Central memory CD8-positive, alpha-beta T cell (primary cell): ENCODE data around the gene SLC9A1.

Experiments
- ATAC-seq: fragments of 150-1000 bp; cut with Tn5 transposase; replicated peaks from 2 replicates; pipeline ENCODE4 v1.10.0; 2022; ENCODE audit warnings: mild to moderate bottlenecking, moderate FRiP score, moderate number of reproducible peaks; ENCODE audit not compliant: poor library complexity, severe bottlenecking; ENCODE audit errors: extremely low read depth
- DNase-seq, 2 donors: peaks; one replicate each; pipeline ENCODE4 v3.0.0; 2021; ENCODE audit warnings: low spot score in 2 of 2
- H3K27ac Mint-ChIP-seq: one replicate; pipeline ENCODE4 v1.8.0; 2022; ENCODE audit warnings: low read depth, mild to moderate bottlenecking, moderate library complexity, mixed read lengths
- H3K27me3 Mint-ChIP-seq: one replicate; pipeline ENCODE4 v1.8.0; 2022; ENCODE audit warnings: mixed read lengths
- H3K36me3 Mint-ChIP-seq: one replicate; pipeline ENCODE4 v1.8.0; 2022; ENCODE audit warnings: mild to moderate bottlenecking, moderate library complexity, mixed read lengths; ENCODE audit not compliant: insufficient read depth
- H3K4me1 Mint-ChIP-seq: one replicate; pipeline ENCODE4 v1.8.0; 2022; ENCODE audit warnings: mixed read lengths
- H3K4me3 Mint-ChIP-seq: one replicate; pipeline ENCODE4 v1.8.0; 2022; ENCODE audit warnings: mild to moderate bottlenecking, moderate library complexity, mixed read lengths
- H3K9me3 Mint-ChIP-seq: one replicate; pipeline ENCODE4 v1.8.0; 2022; ENCODE audit warnings: mixed read lengths

SLC9A1 gene

DNA sequence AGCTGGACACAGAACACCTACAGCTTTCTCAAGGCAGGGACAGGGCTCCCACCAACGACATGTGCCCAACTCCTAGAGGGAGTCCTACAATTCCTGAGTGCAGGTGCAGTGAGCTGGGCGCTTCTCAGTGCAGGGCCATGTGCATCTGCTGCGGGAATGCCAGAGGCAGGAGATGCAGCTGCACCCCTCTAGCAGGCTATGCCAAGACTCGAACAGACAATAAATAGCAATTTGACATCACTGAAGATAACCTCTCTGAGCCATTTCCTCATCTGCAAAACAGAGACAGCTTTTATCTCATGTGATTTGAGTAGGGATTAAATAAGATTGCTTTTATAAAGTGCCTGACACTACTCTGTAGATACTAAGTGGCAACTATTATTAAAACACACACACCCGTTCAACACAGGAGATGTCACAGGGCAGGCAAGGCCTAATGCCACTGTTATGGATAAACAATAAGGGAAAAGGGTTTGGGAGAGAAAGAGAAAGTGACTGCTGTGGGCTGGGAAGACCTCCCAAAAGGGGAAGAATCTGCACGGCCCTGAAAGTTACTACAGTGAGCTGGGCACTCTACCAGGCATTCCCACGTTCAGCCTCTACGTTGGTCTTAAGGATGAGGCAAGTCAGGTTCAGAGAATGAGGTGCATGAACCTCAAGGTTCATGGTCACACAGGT, 5.7 kb downstream of the SLC9A1 start:
- no peak overlapping the region for H3K4me3 Mint-ChIP-seq
- peaks cover 59% of the 10 kb centered on the region for H3K4me1 Mint-ChIP-seq
- H3K36me3 Mint-ChIP-seq, result peaks cover 13% of the 10 kb centered on the region
- H3K27ac Mint-ChIP-seq, result no peak overlapping the region
- DNase-seq, result no peak
- ATAC-seq, result no peak
- no peaks in the 10 kb centered on the region for H3K9me3 Mint-ChIP-seq
- no peaks in the 10 kb centered on the region for H3K27me3 Mint-ChIP-seq

- ATAC-seq (no peak), DNase-seq (no peak)
- Mint-ChIP-seq H3K27me3 (no peaks in the 10 kb centered on the region), H3K9me3 (no peaks in the 10 kb centered on the region), H3K27ac (no peak overlapping the region), H3K4me3 (no peak overlapping the region), H3K4me1 (peaks cover 54% of the 10 kb centered on the region), H3K36me3 (peaks cover 8% of the 10 kb centered on the region)
These were observed 6.3 kb downstream of the SLC9A1 start for GRCh38 chr1:27148591-27148990.

- ATAC-seq (no peak), DNase-seq (no peak)
- no peak overlapping the region for H3K27ac Mint-ChIP-seq
- H3K27me3 Mint-ChIP-seq, result no peaks in the 10 kb centered on the region
- no peaks in the 10 kb centered on the region for H3K9me3 Mint-ChIP-seq
- peaks cover 54% of the 10 kb centered on the region for H3K4me1 Mint-ChIP-seq
- peaks cover 6% of the 10 kb centered on the region for H3K36me3 Mint-ChIP-seq
- H3K4me3 Mint-ChIP-seq, result no peak overlapping the region
These were observed 6.9 kb downstream of the SLC9A1 start for GRCh38 chr1:27147842-27148518.

- Mint-ChIP-seq H3K27ac (no peak overlapping the region), H3K9me3 (no peaks in the 10 kb centered on the region), H3K4me3 (no peak overlapping the region), H3K4me1 (peaks cover 42% of the 10 kb centered on the region), H3K36me3 (peaks cover 6% of the 10 kb centered on the region), H3K27me3 (no peaks in the 10 kb centered on the region)
- ATAC-seq, result no peak
- no peak for DNase-seq
These were observed 9.0 kb downstream of the SLC9A1 start for GRCh38 chr1:27145934-27146354.

GRCh38 chr1:27144920-27145661, 9.8 kb downstream of the SLC9A1 start:
- H3K4me3 Mint-ChIP-seq, result no peak overlapping the region
- peaks cover 34% of the 10 kb centered on the region for H3K4me1 Mint-ChIP-seq
- peaks cover 5% of the 10 kb centered on the region for H3K36me3 Mint-ChIP-seq
- ATAC-seq, result no peak
- H3K27me3 Mint-ChIP-seq, result no peaks in the 10 kb centered on the region
- DNase-seq, result no peak
- no peaks in the 10 kb centered on the region for H3K9me3 Mint-ChIP-seq
- no peak overlapping the region for H3K27ac Mint-ChIP-seq

DNA sequence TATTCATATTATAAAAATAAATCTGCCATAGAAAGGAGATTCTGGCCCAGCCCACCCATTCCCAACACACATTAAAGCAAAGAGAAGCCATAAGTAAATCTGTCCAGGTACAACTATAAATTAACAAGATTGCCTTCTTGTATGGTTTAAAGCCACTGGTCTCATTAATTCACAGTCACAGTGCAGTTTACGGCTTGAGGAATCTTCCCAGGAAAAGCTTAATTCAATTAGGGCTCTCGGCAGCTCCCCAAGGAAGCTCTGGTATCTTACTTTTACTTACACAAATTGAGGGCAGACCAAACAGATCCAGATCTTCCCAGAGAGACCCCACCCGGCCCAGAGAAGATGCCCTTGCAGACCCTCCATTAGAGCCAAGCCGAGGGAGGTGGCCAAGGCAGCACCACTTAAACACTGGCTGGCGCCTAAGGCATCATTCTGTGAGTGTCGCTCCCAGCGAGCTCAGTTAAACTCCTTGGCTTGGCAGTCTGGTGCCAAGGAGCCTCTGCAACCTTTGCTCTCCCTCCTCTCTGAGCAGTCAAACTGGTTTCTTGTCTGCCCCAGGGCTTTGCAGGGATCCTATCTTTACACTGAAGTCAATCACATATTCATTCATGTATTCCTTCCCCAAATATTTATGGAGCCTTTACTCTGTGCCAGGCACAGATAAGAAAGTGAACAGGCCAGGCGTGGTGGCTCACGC, 10.7 kb downstream of the SLC9A1 start:
- Mint-ChIP-seq H3K27me3 (no peaks in the 10 kb centered on the region), H3K27ac (no peak overlapping the region), H3K4me1 (peaks cover 28% of the 10 kb centered on the region), H3K36me3 (peaks cover 7% of the 10 kb centered on the region), H3K4me3 (no peak overlapping the region), H3K9me3 (no peaks in the 10 kb centered on the region)
- ATAC-seq (no peak), DNase-seq (no peak)

- H3K27me3 Mint-ChIP-seq, result no peaks in the 10 kb centered on the region
- peaks cover 25% of the 10 kb centered on the region for H3K4me1 Mint-ChIP-seq
- no peaks in the 10 kb centered on the region for H3K9me3 Mint-ChIP-seq
- DNase-seq (no peak), ATAC-seq (no peak)
- no peak overlapping the region for H3K4me3 Mint-ChIP-seq
- H3K27ac Mint-ChIP-seq, result peak overlapping the region; percentile 53
- H3K36me3 Mint-ChIP-seq, result peaks cover 6% of the 10 kb centered on the region
These were observed 11.5 kb downstream of the SLC9A1 start for GRCh38 chr1:27143401-27143800.

GRCh38 chr1:27142464-27142863, 12.5 kb downstream of the SLC9A1 start:
- H3K27ac Mint-ChIP-seq, result peak overlapping the region; percentile 53

GRCh38 chr1:27141266-27142003, 13.5 kb downstream of the SLC9A1 start:
- Mint-ChIP-seq H3K27ac (no peak overlapping the region), H3K4me3 (no peak overlapping the region), H3K4me1 (peaks cover 40% of the 10 kb centered on the region), H3K27me3 (no peaks in the 10 kb centered on the region), H3K36me3 (peaks cover 13% of the 10 kb centered on the region), H3K9me3 (no peaks in the 10 kb centered on the region)
- no peak for ATAC-seq
- DNase-seq, result no peak

More at GRCh38 chr1:27142464-27142863, 12.5 kb downstream of the SLC9A1 start:
- no peak overlapping the region for H3K4me3 Mint-ChIP-seq
- DNase-seq (no peak), ATAC-seq (no peak)
- peaks cover 29% of the 10 kb centered on the region for H3K4me1 Mint-ChIP-seq
- H3K27me3 Mint-ChIP-seq, result no peaks in the 10 kb centered on the region
- H3K9me3 Mint-ChIP-seq, result no peaks in the 10 kb centered on the region
- peaks cover 8% of the 10 kb centered on the region for H3K36me3 Mint-ChIP-seq

GRCh38 chr1:27139980-27140379, 14.9 kb downstream of the SLC9A1 start:
- ATAC-seq, result no peak
- Mint-ChIP-seq H3K9me3 (no peaks in the 10 kb centered on the region), H3K4me3 (no peak overlapping the region)

GRCh38 chr1:27138927-27139326, 16.0 kb downstream of the SLC9A1 start:
- Mint-ChIP-seq H3K36me3 (peaks cover 10% of the 10 kb centered on the region), H3K27ac (peak overlapping the region; percentile 99), H3K4me3 (no peak overlapping the region), H3K9me3 (no peaks in the 10 kb centered on the region), H3K4me1 (peaks cover 50% of the 10 kb centered on the region), H3K27me3 (no peaks in the 10 kb centered on the region)
- DNase-seq (no peak), ATAC-seq (no peak)

More at GRCh38 chr1:27139980-27140379, 14.9 kb downstream of the SLC9A1 start:
- H3K4me1 Mint-ChIP-seq, result peaks cover 50% of the 10 kb centered on the region
- H3K27ac Mint-ChIP-seq, result no peak overlapping the region
- peaks cover 10% of the 10 kb centered on the region for H3K36me3 Mint-ChIP-seq
- H3K27me3 Mint-ChIP-seq, result no peaks in the 10 kb centered on the region
- no peak for DNase-seq

- Mint-ChIP-seq H3K36me3 (peaks cover 10% of the 10 kb centered on the region), H3K27ac (peak overlapping the region; percentile 99), H3K9me3 (no peaks in the 10 kb centered on the region), H3K4me1 (peaks cover 47% of the 10 kb centered on the region), H3K27me3 (no peaks in the 10 kb centered on the region), H3K4me3 (peak overlapping the region; percentile 76)
- DNase-seq, result no peak
- ATAC-seq, result no peak
These were observed 16.6 kb downstream of the SLC9A1 start for GRCh38 chr1:27138368-27138767.
